CD4-positive, alpha-beta T cell treated with Interleukin-6 for 4 hours (primary cell): ENCODE data around the gene SLC25A34.

ENCODE experiments used
- DNase-seq: peaks from one replicate; pipeline ENCODE4 v3.0.0-alpha.2; 2020; ENCODE audit warnings: mixed read lengths

Gene SLC25A34

DNA sequence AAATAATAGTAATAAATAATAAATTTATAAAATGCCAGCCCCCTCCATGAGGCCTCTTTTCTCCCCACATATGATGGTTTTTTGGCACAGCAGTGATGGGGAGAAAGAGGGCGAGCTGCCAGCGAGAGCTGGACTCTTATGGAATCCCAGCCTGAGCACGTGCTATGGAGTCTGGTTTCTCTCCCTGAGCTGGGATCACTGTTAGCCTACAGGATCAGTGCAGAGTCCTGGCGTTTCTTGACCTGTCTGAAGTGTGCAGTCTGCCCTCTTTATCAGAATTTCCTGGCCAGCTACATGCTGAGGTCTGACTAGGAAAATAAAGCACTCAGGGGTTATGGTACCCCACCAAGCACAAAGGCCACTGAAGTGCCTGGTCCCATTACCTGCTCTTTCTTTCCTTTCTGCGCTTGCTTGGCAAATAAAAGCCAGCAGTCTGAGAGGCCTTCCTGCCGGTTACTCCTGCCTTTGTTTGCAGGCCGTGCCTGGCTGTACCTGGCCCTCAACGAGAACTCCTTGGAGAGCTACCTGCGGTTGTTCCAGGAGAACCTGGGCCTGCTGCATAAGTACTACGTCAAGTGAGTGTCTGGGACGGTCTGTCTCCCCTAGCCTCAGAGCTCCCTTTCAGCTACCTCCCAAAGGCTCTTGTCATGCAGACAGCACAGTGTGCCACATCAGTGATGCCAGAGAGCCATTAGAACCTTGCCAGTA lies 18.5 kb upstream of the SLC25A34 start:
- no peak for DNase-seq

DNA sequence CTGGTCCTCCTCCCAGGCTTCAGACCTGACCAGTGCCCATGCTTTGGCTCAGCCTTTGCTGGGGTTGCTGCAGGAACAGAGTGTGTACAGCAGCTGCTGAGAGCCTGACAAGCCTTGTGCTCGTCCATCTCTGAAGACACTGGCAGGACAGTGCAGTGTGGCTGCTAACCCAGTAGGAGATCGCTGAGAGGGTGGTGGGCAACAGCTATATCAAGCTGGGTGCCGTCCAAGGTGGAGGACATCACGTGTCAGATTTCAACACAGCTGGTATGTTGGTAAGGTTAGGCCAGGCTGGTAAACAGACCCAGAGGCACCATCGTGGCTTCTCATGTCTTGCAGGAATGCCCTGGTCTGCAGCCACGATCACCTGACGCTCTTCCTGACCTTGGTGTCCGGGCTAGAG lies 17.9 kb upstream of the SLC25A34 start:
- no peak for DNase-seq

DNA sequence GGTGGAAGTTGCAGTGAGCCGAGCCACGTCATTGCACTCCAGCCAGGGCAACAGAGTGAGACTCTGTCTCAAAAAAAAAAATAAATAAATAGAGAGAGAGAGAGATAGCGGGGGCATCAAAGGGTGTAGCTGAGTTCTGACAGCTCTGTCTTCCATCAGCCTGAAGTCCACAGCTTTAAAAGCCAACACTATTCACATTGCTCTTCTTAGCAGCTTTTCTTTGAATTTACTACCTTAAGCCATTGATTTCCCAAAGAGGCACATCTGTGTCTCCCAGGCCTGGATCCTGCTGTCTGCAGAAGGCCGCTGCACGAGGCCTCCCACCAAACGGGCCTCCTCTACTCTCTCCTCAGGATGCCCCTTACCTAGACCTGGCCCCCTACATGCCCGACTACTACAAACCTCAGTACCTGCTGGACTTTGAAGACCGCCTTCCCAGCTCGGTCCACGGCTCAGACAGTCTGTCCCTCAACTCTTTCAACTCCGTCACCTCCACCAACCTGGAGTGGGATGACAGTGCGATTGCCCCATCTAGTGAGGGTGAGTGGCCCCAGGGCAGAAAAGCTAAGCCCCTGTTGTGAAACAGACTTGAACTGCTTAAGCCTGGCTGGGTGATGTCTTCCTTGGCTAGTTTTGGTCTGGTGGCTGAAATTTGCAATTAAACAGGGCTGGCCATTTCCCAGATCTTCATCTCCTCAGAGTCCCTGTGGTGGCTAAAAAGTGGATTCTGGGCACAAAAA lies 16.5 kb upstream of the SLC25A34 start:
- no peak for DNase-seq

DNA sequence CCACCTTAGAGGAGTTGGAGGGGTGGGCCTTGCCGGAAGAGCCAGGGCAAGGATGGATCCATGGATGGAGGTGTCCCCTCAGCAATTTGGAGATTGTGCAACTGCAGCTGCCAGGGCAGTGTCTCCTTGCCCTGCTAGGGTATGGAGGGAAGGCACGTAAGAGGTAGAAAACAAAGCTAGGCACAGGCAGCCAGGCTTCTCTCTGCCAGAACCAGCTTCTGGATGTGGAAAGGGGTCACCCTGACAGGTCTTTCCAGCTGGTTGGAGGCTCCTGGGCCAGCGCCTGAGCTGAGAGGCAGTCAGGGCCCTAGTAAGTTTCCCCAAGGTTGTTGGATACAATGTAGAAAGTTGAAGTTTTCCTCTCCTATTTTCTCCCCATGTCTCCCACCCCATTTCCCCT lies 15.2 kb upstream of the SLC25A34 start:
- no peak for DNase-seq

DNA sequence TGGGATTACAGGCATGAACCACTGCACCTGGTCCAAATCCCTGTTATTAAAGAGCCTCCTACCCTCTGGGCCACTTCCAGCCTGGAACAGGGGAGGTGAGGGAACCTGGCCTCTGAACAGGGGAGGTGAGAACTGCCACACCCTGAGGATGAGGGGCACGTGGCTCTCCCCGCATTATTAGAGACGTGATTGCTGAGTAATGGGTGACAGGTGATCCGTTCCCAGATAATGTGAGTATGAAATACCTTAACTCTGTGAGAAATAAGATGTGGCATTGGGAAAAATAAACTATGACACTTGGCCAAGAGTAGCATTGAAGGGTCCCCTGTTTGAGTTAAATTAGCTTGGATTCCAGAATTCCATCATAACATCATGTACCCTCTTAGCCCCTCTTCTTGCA lies 13.6 kb upstream of the SLC25A34 start:
- no peak for DNase-seq

DNA sequence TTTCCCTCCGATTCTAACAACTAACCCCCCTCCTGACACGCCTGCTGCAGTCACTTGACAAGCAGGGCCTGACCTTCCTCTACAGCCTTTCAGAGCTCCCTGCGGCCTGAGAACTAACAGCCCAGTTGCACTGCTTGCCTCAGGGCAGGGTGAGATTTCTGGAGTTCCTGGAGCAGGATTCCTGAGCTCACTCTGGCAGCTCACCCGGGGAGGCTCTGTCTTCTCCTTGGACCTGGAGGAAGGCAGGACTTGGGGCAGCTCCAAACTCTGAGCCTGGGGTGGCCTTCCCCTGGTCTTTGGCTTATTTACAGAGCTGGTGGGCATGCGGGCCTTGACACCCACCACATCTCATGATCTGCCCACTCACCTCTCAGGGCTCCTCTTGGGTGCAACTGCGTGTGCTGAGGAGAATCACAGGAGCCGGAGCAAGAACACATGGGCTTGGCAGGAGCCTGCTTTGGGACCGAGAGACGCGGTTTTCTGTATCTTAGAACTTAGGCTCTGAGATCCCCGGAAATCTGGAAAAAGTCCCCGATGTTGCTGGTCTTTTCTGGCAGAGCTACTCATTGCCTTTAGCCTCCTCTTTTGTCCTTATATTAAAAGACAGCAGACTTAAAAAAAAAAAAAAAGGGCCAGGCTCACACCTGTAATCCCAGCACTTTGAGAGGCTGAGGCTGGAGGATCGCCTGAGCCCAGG lies 13.1 kb upstream of the SLC25A34 start:
- DNase-seq, result no peak

DNA sequence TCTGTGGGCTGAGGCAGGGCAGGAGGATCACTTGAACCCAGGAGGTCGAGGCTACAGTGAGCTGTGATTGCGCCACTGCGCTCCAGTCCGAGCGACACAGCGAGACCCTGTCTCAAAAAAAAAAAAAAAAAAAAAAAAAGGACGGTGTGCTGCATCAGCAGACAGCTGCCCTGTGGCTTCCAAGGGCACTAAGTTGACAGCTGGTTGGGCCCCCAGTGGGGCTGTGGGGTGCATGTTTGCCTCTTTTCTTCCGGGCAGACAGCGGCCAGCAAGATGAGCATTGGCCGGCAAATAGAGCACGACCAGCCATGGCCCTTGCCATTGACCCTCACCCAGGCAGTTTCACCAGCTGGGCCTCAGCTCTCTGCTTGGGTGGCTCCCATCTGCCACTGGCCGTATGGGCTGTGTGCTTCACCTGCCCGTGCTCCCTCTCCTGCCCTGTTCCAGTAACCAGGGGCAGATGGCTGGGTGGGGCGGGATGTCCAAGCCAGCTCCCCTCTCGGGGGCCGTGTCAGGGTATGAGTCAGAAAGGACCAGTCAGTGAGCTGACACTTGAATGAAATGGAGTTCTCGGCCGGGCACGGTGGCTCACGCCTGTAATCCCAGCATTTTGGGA lies 12.3 kb upstream of the SLC25A34 start:
- no peak for DNase-seq

DNA sequence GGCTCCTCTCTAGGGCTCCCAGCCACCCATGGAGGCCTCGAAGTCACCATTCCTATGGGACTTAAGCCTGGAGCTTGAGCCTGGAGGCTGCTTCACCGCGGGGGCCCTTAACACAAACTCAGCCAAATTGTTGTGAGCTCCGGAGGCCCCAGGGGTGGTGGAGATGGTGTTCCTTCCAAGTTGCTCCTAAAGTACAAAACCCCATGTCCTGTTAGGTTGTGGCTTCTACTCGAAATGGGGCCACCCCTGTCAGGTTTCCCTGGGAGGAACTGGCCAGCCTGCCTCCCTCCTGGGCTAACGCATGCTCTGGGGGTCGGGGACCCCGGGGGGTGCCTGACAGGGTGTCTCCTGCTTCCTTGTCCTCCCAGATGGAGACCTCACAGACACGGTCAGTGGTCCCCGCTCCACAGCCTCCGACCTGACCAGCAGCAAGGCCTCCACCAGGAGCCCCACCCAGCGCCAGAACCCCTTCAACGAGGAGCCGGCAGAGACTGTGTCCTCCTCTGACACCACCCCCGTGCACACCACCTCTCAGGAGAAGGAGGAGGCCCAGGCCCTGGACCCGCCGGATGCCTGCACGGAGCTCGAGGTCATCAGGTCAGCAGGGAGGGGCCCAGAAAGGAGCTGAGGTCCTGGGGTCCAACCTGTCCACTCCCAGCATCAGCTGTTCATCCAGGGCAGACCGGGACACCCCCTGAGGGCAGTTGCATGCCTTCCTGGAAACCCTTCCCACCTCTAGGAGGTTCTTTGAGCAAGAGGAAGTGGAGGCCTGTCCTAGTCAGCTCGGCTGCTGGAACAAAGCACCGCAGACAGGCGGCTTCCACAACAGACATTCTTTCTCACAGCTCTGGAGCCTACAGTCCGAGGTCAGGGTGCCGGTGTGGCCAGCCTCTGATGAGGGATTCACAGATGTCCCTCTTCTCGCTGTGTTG lies 10.8 kb upstream of the SLC25A34 start:
- no peak for DNase-seq

DNA sequence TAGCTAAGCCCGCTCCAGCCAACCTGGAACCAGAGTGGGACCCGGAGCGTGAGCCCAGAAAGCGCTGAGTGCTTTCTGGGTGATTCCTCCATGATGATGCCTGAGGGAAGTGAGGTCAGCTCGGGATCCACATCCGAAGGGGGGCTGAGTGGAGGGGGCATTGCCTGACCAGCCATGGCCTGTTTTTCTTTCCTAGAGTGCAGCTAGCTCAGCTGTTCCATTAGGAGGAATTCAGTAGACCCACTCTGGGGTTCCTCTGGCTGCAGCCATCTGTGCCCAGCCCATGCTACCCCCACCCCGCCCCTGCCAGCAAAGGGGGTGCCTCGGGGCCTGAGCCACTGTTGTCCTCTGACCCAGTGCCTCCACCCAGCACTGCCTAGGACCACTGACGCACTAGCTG lies 9.6 kb upstream of the SLC25A34 start:
- no peak for DNase-seq

DNA sequence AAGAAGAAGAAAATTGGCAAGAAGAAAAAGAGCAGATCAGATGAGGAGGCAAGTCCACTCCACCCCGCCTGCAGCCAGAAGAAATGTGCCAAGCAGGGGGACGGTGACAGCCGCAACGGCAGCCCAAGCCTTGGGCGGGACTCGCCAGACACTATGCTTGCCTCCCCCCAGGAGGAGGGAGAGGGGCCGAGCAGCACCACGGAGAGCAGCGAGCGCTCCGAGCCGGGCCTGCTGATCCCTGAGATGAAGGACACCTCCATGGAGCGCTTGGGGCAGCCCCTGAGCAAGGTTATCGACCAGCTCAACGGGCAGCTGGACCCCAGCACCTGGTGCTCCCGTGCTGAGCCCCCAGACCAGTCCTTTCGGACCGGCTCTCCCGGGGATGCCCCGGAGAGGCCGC lies 9.0 kb upstream of the SLC25A34 start:
- DNase-seq, result no peak

DNA sequence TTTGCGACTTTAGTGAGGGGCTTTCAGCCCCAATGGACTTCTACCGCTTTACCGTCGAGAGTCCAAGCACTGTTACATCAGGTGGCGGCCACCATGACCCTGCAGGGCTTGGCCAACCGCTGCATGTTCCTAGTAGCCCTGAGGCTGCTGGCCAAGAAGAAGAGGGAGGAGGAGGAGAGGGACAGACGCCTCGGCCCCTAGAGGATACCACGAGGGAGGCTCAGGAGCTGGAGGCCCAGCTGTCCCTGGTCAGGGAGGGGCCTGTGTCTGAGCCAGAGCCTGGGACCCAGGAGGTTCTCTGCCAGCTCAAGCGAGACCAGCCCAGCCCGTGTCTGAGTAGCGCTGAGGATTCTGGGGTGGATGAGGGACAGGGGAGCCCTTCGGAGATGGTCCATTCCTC lies 8.6 kb upstream of the SLC25A34 start:
- no peak for DNase-seq

DNA sequence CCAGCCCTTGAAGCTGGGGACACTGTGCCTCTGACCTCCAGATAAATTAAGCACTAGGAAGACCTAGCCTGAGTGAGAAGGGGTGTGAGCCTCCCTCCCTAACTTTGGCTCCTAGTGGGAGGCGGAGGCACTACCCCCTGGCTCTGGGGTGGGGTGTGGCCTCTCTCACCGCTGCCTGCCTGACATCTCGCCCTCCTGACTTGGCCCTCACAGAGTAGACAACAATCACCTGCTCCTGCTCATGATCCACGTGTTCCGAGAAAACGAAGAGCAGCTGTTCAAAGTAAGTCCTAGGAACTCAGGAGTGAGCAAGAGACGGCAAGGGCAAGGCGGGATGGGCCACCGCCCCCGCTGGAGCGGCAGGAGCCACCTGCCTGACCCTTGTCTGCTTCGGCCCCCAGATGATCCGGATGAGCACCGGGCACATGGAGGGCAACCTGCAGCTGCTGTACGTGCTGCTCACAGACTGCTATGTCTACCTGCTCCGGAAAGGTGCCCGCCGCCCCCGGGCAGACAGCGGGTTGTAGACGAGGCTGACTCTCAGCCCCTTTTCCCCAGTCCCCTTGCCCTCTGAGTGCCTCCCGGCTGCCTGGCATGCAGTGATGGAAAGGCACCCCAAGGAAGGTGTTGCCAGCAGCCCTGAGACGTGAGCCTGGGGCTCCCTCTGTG lies 8.1 kb upstream of the SLC25A34 start:
- no peak for DNase-seq

DNA sequence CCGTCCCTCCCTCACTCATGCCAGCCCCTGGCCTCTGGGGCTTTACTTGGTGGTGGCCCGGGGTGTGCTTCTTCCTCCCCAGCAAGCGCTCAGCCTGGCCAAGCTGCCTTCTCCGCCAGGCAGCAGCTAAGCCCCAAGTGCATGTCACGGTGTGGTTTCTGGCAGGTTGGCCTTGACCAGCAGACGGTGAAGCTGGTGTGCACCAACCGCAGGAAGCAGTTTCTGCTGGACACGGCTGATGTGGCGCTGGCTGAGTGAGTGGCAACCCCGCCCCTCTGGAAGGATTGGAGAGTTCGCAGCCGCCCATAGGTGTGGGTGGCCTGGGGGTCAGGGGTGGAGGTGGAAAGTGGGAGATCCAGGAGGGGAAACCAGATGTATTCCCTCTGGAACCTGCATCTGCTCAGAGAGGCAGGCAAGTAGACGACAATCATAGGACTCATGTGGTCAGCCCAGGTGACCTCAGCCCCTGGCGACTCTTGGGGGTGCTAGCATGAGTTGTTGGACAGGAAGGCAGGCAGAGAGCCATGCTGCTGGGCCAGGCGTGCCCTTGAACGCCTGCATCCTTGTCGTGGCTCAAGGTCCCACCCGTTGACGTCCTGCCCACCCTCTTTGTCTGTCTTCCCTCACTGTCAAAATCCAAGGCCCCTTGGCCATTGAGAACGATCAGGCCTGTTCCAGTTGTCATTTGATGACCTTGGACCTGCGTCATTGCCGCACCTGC lies 7.0 kb upstream of the SLC25A34 start:
- DNase-seq, result no peak

DNA sequence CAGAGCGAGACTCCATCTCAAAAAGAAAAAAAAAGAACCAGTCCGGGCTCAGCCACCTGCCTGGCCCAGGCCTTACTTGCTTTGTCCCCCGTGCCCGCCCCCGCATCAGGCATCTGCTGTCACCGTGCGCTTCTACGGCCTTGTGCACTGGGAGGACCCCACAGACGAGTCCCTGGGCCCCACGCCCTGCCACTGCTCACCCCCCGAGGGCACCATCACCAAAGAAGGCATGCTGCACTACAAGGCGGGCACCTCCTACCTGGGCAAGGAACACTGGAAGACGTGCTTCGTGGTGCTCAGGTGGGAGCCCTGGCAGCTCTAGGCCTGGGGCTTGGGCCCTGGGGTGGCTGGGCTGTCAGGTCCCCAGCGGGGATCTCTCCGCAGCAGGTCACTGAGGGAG lies 5.6 kb upstream of the SLC25A34 start:
- DNase-seq, result no peak

DNA sequence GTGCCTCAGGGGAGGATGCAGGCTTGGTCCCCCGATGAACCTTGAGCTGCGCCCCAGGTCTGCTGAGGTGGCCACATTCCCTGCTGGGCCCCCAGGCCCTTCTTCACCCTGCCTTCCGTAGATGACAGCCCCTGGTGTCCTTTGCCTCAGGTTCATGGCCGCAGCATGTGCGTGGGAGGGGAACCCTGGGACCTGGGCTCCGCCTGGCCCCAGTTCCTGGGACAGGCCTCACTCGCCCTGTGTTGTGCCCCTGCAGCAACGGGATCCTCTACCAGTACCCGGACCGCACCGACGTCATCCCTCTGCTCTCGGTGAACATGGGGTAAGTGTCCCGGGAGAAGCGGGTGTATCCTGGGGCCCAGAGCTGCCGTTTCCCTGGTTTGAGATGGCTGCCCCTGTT lies 5.1 kb upstream of the SLC25A34 start:
- DNase-seq, result no peak

DNA sequence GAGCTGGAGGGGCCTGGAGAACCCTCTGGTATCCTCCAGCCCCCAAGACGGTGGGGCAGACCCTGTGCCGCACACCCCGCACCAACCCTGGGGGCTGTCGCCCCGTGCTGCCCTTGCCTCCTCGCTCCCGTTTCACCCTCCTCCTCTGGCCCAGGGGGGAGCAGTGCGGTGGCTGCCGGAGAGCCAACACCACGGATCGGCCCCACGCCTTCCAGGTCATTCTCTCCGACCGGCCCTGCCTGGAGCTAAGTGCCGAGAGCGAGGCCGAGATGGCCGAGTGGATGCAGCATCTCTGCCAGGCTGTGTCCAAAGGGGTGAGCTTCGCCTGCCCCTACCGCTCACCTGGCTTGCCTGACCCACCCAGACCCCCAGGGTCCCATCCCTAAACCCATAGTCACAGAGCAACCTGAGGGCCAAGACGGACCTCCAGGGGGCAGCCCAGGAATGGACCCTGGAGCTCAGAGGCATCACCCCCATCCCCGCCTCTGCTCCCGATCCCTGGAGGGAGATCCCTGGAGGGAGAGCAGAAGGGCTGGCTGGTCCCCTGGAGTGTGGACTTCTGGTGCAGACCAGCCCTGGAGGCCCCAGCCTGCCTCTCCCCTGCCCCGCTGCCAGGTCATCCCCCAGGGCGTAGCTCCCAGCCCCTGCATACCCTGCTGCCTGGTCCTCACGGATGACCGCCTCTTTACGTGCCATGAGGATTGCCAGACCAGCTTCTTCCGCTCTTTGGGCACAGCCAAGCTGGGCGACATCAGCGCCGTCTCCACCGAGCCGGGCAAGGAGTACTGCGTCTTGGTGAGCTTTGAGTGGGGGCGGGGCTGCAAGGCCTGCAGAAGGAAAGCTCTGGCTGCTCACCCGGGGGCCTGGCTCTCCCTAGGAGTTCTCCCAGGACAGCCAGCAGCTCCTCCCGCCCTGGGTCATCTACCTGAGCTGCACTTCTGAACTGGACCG lies 4.0 kb upstream of the SLC25A34 start:
- no peak for DNase-seq

DNA sequence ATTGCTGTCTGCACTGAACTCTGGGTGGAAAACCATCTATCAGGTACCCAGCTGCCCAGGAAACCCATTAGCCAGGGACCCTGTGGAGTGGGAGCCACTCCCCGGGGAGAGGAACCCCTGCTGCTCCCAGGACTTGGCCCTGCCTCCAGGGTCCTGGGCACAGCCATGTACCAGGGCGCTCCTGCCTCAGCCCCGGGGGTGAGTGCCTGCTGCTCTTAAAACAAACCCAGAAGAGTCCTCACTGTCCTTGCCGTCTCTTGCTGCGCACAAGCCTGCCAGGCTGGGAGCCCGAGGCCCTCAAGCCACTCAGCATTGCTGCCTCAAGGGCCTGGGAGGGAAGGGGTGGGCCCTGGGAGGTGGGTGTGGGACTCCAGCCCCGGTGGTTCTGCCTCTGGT lies 3.4 kb upstream of the SLC25A34 start:
- DNase-seq, result no peak

DNA sequence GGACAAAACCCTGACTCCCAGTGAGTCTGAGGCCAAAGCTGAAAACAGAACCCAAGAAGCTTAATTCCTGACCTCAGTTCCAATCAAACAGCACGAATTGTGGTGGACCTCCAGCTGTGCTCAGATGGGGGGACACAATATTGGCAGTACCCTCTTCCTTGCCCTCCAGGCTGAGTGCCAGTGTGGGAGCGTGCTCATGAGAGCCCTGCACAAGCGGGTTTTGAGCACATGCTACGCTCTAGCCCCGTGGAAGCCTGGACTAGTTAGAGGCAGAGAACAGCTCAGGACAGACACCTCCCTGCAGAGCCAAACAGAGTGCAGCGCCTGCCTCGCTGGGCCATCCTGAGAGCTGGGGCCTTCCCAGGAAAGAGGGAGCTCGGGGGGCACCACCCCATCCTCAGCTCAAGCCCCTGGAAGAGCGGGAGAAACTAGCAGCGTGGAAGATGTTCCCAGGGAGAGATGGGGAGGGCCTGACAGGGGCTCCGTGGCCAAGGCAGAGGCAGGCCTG lies 2.8 kb upstream of the SLC25A34 start:
- DNase-seq, result no peak

DNA sequence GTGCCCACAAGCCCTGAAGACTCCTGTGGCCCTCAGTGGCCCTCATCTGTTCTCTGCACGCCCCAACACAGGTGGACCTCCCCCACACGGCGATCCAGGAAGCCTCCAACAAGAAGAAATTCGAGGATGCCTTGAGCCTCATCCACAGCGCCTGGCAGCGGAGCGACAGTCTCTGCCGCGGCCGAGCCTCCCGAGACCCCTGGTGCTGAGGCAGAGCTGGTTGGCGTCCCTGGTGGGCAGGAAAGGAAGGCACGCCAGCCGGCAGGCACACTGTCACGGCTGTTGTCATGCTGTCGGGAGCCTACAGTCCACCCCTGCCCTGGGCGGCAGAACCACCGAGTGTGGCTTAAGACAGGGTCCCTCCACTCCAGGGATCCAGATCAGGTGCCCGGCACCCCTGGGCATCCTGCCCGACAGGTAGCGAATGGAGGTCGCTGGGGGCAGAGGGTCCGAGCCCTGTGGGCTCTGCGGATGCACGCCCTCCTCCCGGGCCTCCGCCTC lies 2.3 kb upstream of the SLC25A34 start:
- no peak for DNase-seq

DNA sequence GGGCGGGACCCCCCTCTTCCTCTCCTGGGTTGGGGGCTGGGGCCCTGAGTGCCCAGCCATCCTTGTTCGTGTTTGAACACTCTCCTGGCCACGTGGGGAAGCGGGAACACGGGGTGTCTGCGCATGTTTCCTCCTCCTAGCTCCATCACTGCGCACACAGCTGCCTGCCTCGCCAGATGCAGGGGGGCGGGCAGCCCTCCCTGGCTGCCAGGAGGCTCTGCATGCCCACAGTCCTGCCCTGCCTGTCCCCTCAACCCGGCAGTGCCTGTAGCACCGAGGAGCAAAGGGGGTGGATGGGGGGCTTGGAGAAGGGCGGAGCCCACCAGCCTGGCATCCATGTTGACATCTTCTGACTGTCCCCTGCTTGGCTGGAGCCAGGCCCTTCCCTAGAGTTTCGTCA lies 1.8 kb upstream of the SLC25A34 start:
- no peak for DNase-seq
